NCI-H1436 treated with DMSO at 0.1 percent for 48 hours (cell line): ENCODE results near the gene UST.
"Not testable (repeated sequence)": the region's sequence is repeated elsewhere in the genome, so short reads cannot be mapped to it uniquely, and the experiment has no call there.

Experiments used
- DNase-seq: peaks from one replicate; lab custom pipeline; 2025; lab: John Stamatoyannopoulos, UW

The UST gene

DNA sequence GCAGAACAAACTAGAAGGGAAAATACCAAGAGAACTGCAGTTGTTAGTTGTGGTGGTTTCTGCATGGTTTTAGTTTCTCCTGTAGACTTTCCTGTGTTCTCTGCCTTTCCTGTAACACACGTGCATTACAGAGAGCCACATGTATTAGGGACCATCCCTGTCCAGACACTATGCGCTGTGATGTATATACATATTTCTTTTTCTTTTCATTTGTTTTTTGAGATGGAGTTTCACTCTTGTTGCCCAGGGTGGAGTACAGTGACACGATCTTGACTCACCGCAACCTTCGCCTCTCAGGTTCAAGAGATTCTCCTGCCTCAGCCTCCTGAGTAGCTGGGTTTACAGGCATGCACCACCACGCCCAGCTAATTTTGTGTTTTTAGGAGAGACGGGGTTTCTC lies 292.2 kb downstream of the UST start:
- DNase-seq = not testable (repeated sequence)

DNA sequence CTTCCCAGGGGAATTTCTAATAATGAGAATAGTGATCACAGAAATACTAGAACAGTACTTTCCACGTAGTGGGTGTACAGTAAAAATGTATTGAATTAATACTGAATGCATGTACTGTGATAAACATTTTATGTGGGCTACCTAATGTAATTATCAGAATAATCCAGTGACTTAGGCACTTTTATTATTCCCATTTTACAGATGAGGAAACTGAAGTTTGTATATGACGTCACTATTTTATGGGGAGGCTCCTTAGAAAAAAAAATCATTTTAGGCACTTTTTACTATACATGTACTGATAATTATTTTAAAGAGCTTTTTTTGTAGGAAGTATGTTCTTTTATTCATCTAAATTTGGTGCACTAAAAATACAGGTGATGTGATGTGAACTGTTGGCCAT lies 295.1 kb downstream of the UST start:
- DNase-seq = no peak

DNA sequence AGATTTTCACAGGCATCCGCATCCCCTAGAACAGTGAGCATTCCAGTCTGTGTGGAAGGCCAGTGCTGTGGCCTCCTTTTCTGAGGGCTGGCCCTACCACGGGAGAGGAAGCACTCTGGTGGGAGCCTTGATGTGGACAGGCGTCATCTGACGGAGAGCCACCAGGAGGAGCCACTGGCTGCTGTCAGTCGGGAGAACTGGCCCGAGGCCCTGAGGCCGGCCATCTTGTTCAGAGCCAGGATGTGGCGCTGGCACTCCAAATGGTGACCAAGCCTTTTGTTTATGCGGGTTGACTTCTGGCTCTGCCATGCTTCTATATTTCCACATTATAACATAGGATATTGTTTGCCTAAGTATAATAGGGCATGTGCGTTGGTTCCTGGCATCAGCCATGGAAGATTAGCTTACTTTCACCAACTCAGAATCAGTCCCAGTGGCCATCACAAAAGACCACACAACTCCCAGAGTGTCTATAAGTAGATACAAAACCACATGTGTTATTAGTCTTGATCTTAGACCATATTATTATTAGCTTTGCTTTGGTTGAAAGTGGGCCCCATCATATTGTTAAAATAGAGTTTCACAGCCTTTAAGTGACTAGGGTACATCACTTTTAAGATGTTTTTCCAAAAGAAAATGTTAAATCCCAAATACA lies 296.8 kb downstream of the UST start:
- no peak for DNase-seq

DNA sequence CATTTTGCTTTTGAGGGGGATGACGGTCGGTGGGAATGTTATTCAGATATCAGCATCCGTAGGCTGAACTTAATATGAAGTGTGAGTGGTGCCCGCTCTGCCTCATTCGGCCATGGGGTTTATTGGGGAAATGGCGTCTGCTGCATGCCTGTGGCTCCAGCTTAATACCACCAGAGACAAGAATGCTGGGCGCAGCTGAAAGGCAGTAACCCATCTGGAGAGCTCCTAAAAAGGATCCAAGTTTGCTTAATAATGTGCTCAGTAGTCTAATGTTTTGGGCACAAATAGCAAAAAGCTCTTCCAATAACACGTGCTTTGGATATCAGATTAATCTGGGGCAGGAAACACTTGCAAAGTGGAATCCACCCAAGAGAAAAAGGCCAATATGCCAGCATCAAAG lies 297.7 kb downstream of the UST start:
- DNase-seq = no peak

DNA sequence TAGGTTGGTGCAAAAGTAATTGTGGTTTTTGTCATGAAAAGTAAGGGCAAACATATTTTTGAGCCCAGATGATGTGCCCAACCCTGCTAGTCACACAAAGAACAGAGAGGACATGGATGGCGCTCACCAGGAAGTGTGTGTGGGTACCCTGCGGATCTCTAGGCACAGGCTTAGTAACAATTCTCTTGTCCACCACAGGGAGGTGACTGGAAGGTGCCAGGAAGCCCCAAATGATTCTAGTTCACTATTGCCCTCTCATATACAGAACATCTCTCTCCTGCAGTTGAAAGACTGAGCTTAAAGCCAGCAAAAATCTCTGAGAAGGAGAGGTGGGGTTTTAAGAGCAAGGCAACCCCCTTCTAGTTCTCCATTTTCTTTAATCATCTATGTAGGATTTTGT lies 298.6 kb downstream of the UST start:
- no peak for DNase-seq

DNA sequence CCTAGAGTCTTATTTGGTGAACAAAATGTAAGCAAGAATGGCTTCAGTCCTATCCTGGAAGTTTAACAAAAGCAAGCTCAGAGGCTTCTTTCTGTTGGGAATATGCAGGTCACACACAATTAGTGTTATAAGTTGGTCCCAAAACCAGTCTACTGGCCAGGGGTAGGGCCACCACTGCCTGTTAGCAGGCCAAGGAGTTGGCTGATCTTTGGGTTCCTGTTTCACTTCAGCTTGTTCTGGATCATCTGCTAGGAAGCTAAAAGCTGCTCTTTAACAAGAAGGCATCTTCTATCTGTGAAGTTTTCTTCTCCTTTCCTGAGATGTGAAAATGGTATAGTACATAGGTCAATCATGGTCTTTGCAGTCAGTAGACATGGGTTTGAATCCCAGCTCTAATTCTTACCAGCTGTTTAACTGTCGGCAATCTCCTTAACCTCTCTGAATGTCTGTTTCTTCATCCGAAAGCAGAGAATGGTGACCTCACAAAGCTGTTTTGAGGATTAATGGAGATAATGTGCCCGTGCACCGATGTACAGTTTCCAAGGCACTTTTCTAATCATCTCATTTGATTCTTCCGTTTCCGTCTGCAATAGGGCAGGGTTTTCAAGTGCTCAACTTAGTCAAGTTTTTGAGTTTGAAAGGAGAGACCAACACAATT lies 299.5 kb downstream of the UST start:
- DNase-seq = no peak

DNA sequence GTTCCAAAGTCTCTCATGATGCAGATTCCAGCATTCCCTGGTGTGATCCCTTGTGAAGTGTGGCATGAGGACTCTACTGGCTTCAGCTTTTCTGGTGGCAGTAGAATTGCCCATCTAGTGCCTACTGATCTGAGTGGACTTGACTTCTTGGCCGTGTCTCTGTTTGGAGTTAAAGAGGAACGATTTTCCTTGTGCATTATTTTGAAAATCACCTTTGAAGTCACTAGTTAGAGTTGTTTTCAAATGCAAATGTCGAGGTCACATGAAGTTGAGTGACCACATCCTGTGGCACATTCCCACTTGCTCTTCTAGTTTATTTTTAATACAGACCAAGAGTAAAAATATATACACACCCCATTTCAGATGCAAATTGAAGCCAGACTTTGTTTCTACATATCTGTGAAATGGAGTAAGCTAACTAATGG lies 300.0 kb downstream of the UST start:
- DNase-seq = no peak

DNA sequence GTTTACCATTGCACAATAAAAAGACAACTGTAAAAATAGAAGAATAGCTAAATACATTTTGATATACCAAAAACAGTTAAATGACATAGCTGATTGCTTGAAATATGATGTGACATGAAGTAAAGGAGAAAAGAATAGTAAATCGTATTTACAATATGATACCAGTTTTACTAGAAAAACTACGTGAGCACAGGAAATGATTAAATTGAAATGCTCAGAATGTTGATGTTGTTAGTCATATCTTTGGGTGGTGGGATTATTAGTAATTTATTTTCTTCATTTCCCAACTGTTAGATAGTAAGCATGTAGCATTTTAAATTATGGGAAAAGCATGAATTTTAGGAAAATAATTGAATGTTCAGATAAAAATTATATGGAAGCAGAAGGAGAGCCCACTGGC lies 302.4 kb downstream of the UST start:
- no peak for DNase-seq

DNA sequence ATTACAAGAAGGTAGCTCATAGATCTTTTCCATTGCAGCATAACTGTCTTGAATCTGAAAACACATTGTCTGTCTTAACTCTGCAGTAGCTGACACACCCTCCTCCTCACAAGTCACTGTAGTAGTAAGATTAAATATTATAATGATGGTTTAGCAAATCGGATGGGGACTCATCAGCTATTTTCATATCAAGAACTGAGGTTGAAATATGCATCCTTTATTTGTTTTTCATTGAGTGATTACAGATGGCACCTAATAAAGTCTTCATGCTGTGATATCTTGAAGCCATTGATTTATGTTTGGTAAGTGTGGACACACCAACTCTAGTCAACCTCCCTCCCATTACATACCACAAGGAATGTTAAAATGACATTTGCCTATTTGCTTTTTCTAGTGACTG lies 303.3 kb downstream of the UST start:
- DNase-seq = no peak

DNA sequence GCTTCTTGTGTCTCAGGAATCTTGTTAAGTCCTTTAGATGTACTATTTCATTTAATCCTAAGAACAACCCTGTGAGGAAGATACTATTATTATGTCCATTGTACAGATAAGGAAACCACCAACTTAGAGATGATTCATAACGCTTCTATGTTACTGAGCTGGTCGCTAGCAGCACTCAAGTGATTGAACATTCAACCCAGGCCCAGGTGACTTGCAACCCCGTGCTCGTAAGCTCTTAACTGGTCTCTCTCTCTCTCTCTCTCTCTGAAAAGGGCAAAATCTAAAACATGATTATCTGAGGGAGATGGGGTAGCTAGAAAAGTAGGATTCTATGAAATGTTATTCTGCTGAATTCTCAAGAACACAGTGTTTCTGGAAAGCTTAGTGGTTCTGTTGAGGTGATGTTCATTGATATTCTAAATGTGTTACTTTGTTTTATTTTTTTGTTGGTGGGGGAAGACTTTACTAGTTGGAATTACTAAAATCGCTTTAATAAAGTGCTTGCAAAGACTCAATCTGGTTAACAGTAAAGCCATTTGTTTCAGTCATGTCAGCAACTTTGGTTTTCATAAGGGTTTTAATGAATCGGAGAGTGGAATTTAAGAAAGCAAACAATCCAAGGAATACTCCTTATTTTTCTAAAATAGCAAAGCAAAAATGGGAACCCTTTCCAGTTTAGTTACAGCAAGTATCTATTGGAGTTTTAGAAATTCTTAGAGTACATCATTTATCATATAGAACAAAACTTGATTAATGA lies 305.7 kb downstream of the UST start:
- no peak for DNase-seq

DNA sequence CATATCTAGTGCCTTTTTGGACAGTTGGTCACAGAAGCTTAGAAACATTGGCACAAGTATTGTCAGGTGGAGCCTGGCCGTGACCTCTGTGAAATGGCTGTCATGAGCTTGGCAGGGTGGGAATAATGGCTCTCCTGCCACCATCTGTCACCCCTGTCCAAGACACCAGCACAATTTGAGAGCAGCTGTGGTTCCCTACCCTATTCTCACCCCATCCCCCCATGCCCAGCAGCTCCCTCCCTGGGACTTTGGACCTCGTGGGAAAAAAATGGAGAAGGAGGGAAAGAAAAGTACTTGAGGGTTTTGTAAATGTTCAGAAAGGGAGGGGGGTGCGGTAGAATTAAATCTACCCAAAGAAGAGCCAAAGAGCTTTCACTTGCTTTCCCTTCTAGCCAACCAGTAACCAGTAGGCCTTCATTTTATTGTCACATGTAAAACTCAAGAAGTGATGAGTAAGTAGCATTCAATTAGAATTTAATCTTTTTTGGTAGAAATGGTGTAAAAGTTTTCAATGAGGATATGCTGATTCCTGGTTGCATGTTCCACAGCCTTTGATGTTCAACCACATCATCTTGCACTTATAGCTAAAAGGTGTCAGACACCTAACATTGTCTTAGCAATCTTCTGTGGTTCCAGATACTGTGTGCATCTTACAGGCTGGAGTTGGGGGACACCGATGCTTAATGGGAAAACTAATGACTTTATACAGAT lies 307.2 kb downstream of the UST start:
- no peak for DNase-seq

DNA sequence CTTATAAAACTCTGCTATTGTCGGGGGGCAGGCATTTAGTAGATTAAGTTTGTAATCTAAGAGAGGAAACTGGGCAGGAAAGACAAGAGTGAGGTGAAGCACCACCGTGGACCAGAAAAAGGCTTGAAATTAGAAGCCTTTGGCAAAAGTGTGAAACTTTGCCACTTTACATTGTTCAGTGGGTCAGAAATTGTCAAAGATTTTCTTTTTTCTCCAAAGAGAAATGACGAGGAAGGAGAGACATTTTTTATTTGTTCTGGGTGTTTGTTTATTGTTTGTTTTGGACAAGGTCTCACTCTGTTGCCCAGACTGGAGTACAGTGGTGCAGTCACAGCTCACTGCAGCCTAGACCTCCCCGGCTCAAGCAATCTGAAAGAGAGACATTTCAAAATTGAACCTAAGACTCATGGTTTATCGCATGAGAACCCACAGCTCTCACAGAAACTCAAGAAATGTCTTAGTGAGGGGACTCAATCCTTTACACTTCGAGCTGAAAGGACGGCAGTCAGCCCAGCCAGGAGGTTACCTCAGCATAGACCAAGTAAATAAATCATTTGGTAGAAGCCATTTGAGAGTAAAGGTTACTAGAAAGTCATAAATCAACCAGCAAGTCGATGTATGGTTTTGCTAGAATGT lies 307.8 kb downstream of the UST start:
- DNase-seq = no peak

DNA sequence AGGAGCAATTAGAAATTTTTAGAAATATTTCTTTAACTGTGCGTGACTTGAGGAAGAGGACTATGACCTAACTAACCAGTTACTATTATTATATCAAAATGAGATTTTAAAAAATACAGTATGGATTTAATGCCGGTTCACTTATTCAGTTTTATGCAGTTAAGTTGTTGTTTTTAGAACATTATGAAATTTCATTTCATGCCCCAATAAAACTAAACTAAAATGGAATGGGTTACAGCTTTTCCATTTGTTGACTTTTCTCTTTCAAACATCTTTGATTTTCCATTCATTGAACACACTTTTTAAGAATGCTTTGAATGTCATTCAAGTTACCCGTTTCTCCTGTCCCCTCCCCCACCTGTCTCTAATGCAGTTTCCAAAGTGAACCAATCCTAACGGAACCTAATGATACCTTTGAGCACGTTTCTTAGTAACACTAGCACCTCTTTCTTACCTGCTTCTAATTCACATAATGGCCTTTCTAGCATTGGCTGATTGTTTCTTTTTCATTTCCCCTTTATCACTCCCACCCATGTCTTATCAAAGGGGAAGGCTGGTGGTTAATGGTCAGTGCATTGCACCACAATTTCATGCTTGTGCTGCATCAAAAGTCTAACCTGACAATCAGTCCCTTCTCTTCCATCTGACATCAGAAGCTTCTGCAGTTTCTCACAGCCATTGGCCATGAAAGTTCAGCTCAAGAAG lies 308.5 kb downstream of the UST start:
- DNase-seq = no peak

DNA sequence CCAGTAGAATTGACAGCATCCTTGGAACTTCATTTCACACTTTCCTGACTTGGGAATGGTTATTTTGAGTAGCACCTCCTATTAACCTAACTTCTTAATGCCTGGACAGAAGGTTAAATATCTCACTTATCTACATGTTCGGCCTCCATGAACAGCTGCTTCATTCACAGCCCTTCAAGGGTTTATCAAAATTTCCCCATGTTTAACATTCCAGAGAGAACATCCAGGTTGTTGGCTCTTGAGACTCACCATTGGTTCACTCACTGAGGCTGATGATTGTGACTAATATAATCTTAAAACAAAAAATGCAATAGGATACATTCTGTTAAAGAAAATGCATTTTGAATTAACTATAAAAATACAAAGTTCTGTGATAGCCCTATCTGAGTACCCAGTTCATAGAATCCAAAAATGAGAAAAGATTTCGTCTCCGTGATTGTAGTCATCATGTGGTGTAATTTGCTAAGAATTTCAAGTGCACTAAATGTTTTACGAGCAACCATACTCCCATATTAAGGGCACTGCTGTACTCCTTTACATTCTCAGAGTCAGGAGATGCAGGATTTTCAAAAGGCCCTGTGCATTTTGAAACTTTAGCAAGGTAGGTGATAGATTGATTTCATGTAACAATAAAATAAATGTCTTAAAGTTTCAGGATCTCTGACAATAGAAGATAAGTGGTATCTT lies 310.1 kb downstream of the UST start:
- DNase-seq = no peak

DNA sequence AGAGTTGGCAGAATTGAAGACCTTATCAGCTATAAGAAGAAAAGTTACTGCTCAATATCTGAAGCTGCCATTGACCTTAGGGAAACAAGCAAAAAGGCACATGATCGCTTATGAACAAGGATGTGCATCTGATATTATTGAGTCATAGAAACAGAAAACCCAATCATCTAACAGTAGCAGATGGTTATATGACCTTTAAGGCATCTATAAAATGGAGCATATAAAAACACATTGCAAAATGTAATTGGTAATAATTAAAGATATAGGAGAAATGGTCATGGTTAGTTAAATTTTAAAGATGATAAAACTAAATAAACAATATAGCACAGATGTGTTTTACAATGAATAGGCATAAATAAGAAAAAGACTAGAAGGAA lies 310.6 kb downstream of the UST start:
- no peak for DNase-seq

DNA sequence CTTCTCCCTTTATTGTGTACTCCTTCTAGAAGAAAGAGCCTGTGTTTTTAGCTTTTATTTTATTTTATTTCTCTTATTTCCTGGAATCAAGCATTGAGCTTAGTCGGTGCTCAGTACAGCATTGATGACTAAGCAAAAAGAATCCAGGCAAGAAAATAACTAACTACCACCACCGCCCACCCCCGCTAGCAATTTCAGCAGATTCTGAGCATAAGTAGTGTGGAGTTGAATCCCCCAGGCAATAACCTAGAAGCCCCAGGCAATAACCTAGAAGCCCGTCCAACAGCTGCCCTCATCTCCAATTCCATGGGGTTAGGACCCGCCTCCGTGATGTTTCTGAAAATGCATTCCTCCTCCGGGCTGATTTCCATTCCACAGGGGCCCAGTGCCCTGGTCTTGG lies 312.7 kb downstream of the UST start:
- DNase-seq = no peak

DNA sequence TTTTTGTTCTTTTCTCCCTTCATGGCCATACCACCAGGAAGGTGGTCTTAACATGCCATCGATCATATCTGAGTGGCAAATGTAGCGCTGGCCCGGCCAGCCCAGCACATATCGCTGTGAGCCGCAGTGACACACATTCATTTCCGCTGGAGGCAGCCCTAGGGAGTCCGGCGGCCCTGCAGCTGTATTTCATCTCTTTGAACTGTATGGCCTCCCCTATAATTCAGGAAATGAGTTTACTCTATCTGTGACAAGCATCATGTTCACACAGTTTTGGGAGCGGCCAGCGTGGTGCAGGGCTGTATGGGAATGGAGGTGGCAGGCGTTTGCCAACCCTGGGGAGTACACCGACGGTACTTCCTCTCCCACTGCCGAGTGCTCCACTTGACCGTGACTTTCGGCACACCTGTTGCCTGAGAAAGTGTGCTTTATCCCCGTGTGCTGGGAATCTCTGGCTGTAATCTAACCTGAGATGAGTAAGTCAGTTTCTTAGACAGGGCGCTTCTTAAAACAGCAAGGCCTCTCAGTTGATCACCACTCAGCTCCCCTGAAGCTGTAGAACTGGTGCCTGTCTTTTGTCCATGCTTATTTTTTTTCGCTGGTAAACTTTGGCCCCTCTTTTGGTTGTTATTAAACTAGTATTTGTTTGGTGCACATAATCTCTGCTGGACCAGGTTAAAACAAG lies 313.6 kb downstream of the UST start:
- DNase-seq = no peak

DNA sequence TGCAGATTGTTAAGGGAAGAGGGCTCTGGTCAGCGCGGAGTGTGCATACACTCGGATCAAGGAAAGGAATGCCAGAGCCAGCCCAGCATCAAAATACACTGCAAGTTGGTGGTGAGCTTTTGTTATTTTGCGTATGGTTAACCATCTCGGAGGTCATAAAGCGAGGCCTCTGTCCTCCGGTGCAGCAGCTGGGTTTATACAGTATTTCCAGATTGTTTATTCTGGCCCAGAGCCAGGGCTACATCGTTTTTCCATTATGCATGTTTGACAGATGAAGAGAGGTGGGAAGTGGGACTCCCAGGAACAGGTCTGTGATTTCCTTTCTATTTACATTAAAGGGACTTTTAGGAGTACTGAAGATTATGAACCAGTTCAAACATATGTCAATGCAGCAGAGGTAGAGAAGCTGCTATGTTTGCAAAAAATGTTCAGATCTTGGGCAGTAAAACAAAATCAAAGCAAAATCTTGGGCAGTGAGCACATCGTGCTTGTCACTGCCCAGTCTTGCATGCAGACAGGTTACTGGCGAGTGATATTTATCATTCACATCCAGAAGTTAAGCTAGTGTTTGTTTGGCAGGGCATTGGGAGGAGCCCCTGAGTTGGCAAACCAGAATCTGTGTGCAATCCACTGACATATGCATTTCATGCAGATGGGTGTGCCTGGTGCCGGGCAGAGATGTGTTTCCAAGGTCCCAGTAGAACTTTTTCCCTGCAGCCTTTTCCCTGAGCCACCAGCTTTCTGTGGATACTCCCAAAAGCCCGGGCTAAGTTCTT lies 314.3 kb downstream of the UST start:
- no peak for DNase-seq

DNA sequence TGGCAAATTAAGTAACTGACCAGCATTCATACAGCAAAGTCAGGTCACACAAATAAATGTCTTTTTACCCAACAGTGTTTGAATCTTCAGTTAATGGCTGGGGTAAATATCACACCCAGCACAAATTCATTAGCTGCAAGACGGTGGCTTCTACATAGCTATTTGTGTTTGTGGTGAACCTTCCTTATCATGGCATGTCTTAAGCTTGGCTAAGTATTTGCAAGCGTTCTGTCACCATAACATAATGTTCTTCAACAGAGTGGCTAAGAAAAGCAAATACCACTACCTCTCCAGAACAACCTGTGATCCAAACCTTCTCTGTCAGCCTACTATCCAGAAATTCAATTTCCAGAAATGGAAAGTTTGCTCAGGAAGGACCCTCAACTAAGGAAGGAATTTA lies 315.1 kb downstream of the UST start:
- DNase-seq = no peak
